Renal cortical epithelial cell (primary cell): ENCODE measurements around the gene PCMTD2. TPM values are rescaled to one million over a fixed set of nuclear protein-coding genes. Genes with fewer than 3 reads are reported as not detected.
"Not testable (repeated sequence)": the region's sequence is repeated elsewhere in the genome, so short reads cannot be mapped to it uniquely, and the experiment has no call there.

ENCODE experiments used
- DNase-seq: peaks from one replicate; pipeline ENCODE4 v3.0.0-alpha.2; 2011; ENCODE audit warnings: low read depth
- total RNA-seq: library from RNA; depleted of rRNA; stranded (reverse); fragments of >200 nt; gene quantifications from 2 replicates; pipeline ENCODE4 v1.2.3, GENCODE V29; 2014

PCMTD2 gene
- total RNA-seq, 1 donor from 2014 or later, result 53.7 TPM

DNA sequence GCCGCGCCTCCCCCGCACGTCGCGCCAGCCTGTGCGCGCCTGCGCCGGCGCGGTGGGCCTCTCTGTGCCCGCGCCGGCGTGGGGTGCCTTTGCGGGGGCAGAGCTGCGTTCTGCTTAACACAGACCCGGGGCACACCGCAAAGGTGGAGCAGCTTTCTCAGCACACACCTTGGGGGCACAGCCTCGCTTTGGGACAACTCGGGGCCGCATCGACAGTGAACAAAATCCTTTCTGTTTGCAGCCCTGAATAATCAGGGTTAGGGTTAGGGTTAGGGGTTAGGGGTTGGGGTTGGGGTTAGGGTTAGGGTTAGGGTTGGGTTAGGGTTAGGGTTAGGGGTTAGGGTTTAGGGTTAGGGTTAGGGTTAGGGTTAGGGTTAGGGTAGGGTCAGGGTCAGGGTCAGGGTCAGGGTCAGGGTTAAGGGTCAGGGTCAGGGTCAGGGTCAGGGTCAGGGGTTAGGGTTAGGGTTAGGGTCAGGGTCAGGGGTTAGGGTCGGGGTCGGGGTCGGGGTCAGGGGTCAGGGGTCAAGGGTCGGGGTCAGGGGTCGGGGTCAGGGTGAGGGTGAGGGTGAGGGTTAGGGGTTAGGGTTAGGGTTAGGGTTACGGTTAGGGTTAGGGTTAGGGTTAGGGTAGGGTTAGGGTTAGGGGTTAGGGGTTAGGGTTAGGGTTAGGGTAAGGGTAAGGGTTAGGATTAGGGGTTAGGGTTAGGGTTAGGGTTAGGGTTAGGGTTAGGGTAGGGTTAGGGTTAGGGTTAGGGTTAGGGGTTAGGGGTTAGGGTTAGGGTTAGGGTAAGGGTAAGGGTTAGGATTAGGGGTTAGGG is 31.1 kb downstream of the PCMTD2 start:
- DNase-seq, result not testable (repeated sequence)

DNA sequence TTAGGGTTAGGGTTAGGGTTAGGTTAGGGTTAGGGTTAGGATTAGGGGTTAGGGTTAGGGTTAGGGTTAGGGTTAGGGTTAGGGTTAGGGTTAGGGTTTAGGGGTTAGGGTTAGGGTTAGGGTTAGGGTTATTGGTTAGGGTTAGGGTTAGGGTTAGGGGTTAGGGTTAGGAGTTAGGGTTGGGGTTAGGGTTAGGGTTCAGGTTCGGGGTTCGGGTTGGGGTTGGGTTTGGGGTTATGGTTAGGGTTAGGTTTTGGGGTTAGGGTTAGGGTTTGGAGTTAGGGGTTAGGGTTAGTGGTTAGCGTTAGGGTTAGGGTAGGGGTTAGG is 31.7 kb downstream of the PCMTD2 start:
- DNase-seq, result not testable (repeated sequence)

DNA sequence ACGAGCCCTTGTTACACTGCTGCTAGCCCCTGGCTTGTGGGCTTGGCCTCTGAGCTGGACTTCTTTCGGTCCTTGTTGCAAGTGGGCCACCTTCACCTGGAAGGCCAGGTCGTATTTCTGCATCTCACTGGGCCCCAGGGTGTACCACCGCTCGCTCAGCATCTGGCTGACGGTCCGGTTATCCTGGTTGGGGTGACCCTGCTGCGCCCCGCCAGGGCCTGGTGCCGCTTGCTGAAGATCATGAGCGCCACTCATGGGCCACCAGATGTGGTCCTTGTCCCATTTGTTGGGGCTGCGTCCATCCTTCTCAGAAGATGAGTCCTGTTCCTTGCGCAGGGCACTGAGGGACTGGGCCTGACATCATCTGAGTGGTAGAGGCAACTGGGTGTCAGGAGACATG is 36.6 kb downstream of the PCMTD2 start:
- not testable (repeated sequence) for DNase-seq

DNA sequence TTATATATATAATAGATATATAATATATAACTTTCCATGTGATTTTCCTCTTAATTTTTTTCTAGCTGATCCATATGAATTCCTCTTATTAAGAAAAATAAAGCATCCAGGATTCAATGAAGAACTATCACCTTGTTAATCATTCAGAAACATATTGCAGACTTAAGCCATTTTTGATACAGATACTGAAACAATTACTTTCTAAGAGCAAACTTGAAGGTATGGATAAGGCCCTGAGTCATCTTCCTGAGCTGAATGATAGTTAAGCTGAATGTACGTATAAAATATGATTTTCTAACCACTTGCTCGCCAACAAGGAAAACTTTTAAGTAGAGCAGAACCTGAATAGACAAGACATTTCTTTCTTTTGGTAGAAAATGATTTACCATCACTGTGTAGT is 47.5 kb downstream of the PCMTD2 start:
- not testable (repeated sequence) for DNase-seq

DNA sequence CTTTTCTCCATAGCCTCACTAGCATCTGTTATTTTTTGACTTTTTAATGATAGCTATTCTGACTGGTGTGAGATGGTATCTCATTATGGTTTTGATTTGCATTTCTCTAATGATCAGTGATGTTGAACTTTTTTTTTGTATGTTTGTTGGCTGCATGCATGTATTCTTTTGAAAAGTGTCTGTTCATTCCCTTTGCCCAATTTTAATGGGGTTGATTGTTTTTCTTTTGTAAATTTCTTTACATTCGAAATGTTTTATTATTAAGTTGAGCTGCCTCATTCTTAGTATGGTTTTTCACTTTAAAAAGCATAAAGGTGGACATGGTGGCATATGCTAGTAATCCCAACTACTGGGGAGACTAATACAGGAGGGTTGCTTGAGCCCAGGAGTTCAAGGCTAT is 58.2 kb downstream of the PCMTD2 start:
- DNase-seq, result not testable (repeated sequence)

DNA sequence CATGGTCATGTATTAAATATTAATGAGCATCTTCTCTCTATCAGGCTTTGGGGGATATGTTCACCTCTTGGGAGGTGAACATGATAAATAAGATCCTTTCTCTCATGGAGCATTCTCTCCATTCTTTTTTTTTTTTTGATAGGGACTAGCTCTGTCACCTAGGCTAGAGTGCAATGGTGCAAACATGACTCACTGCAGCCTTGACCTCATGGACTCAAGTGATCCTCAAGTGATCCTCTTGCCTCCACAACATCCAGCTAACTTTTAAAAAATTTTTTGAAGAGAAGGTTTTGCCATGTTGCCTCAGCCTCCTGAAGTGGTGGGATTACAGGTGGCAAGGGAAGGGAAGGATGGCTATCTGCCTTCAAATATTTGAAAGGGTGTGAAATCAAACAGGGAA is 59.8 kb downstream of the PCMTD2 start:
- DNase-seq, result not testable (repeated sequence)

DNA sequence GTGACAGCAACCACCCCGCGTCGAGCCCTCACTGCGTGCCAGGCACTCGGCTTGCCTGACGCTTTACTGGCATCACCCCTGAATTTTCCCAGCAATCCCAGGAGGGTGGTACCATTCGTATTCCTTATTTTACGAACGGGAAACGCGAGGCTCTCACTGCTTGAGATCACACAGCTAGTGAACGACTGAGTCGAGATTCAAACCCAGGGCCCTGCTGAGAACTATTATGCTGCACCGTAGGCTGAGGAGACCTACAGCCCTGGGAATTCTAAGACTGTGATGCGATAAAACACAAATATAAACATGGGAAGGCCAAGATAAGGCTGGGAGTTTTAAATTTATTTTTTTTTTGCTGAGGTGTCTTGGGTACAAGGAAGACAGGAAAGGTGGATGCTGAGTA is 60.3 kb downstream of the PCMTD2 start:
- not testable (repeated sequence) for DNase-seq

DNA sequence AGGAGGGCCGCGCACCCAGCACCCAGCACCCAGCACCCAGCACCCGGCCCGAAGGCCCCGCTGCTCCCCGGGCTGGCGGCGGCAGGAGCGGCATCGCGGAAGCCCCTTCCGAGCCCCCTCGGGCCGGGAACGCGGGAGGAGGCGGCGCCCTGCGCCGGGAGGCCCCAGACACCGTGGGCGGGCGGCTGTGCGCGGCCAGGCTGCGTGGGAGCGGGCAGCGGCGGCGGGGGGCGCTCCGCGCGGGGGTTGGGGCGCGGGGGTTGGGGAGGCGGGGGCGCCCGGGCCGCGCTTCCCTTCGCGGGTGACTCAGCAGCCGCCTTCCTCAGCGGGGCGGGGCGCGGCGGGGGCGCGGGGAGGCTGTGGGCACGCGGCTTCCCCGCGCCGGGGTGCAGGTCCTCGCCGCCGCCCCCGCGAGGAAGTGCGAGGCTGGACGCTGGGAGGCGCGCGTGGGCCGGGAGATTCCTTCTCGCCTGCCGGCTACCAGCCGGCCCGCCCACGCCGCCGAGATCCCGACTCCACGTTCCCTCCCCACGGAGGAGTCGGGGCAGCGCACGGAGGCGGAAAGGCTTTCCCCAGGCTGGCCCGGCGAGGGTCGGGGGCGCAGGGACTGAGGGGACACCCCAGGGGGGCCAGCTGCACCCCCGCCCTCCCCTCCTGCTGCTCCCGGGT is 61.0 kb downstream of the PCMTD2 start:
- DNase-seq, result not testable (repeated sequence)

DNA sequence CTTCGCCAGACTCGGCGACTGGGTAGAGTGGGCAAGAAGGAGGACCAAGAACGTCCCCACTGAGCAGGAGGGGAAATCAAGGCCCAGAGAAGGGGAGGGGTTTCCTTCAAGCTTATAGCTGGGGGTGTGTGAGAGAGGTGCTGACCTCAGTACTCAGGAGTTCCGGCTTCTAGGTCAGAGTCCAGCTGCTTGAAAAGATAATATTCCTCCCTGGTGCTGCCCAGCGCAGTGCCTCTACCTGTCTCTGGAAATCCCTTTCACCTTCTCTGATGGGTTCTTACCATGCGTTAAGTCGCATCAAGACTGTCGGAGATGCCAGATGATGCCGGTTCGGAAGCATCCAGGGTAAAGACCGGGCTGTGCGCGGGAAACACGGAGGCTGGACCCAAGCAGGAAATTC is 61.8 kb downstream of the PCMTD2 start:
- not testable (repeated sequence) for DNase-seq

DNA sequence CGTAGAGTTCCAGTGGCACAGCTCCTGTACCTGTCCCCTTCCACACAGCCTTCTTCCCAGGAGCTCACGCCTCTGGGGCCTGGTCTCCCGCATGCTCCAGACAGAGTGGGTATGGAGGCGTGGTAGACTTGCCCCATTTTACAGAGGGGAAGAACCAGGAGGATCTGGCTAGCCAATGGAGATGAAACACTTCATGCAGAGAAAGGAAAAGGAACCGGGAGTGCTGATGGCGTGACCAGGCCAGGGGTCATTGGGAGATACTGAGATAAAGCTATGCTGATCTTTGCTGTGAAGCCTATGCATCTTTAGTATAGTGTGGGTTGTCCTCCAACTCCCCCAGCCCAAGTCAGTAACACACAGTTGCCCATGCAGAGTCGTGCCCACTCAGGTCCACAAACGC is 62.5 kb downstream of the PCMTD2 start:
- DNase-seq, result not testable (repeated sequence)

DNA sequence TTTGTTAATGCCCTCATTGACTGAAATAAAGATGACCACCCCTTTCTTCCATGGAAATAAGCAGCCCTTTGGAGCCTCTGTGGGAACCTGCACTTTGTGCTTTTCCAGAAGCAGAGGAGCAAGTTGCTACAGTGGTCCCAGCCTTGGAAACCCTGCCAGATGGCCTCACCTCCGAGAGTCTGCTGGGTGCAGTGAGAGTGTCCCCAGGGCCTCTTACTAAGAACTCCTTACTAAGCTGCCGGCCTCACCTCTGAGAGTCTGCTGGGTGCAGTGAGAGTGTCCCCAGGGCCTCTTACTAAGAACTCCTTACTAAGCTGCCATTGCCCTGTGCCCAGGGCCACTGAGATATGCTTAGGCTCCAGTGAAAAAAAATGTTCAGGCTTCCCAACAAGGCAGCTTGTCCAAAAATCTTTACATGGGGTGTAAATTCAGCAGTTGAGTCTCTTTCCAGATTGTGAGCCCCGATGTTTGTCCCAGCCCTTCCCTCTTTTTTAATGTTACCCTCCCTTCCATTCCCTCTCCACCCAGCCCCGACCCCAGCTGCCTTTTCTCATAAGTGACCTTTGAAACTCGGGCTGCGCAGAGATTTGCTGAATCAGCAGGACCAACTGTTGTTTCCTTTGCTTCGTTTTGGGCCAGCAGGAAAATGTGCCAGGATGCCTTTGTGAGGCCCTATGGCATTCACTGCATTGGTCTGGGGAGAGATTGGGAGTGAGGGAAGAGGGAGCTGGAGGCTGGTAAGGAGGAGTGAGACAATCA is 66.7 kb downstream of the PCMTD2 start:
- not testable (repeated sequence) for DNase-seq

Other genes with a start within 250 kb of the PCMTD2 start
- 0.45 TPM in 1 of 2 replicates, not detected in the other for gene C20orf204, start 219.6 kb upstream of the PCMTD2 start, total RNA-seq
- gene SOX18, start 206.1 kb upstream of the PCMTD2 start, total RNA-seq, result 0.05 and 0.17 TPM in 2 replicates
- 15.3 and 21.8 TPM in 2 replicates for gene TCEA2, start 192.6 kb upstream of the PCMTD2 start, total RNA-seq
- gene RGS19, start 176.2 kb upstream of the PCMTD2 start, total RNA-seq, result 10.5 and 12.2 TPM in 2 replicates
- gene OPRL1, start 175.7 kb upstream of the PCMTD2 start, total RNA-seq, result 0.52 and 1.5 TPM in 2 replicates
- not detected in 2 replicates for gene LKAAEAR1, start 171.3 kb upstream of the PCMTD2 start, total RNA-seq
- gene NPBWR2, start 148.2 kb upstream of the PCMTD2 start, total RNA-seq, result not detected in 2 replicates
- under 0.01 and 0.17 TPM in 2 replicates for gene MYT1, start 91.3 kb upstream of the PCMTD2 start, total RNA-seq